GM19324 (cell line): ENCODE measurements around the gene CCSER2.
"Not testable (repeated sequence)": the region's sequence is repeated elsewhere in the genome, so short reads cannot be mapped to it uniquely, and the experiment has no call there.

Source experiments
- ATAC-seq: cut with Tn5 transposase; IDR thresholded peaks from one replicate; pipeline ENCODE4 v1.9.1; 2021; ENCODE audit warnings: mild to moderate bottlenecking, moderate library complexity; ENCODE audit not compliant: unreplicated experiment, low FRiP score

Gene CCSER2

DNA sequence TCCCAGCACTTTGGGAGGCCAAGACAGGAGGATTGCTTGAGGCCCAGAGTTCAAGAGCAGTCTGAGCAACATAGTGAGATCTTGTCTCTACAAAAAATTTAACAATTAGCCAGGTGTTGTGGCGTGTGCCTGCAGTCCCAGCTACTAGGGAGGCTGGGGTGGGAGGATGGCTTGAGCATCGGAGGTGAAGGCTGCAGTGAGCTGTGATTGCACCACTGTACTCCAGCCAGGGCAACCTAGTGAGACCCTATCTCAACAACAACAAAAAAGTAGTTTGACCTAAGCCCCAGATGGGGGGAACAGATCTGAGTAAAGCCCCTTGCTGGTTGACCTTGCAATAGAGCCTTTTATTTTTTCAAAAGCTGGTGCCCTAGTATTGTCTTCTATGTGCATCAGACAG lies 15.6 kb upstream of the CCSER2 start:
- ATAC-seq: no peak

GRCh38 chr10:84314275-84314674 lies 14.1 kb upstream of the CCSER2 start:
- no peak for ATAC-seq

DNA sequence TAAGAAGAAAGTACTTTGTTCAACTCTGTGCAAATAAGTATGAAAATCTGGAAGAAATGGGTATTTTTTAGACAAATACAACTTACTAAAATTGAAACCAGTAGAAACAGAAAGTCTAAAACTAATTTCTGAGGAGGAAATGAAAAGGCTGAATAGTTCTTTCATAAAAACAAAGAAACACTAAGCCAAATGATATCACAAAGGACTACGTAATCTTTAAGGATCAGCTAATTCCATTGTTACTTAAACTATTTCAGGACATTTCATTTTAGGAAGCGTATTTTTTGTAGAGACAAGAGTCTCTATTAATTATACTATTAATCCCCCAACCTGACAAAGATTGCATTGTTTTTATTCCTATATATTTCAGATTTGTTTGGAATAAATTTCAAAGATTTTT lies 11.2 kb upstream of the CCSER2 start:
- no peak for ATAC-seq

DNA sequence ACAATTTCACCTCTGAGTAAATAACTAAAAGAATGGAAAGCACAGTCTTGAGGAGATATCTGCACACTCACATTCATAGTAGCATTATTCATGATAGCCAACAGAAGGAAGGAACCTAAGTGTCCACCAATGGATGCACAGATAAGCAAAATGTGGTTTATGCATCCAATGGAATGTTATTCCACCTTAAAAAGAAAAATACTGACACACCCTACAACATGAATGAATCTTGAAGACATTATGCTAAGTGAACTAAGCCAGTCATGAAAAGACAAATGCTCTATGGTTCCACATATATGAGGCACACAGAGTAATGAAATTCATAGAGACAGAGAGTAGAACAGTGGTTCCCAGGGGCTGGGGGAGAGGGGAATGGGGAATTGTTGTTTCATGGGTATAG lies 6.5 kb upstream of the CCSER2 start:
- no peak for ATAC-seq

DNA sequence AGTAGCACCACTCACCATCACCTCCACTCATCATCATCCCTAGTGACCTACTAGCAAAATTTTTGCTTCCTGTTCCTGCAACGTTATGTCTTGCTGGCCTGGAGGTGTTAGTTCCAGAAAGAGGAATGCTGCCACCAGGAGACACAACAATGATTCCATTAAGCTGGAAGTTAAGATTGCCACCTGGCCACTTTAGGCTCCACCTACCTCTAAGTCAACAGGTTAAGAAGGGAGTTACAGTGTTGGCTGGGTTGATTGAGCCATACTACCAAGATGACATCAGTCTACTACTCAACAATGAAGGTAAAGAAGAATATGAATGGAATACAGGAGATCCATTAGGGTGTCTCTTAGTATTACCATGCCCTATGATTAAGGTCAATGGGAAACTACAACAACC lies 4.8 kb upstream of the CCSER2 start:
- ATAC-seq: not testable (repeated sequence)

DNA sequence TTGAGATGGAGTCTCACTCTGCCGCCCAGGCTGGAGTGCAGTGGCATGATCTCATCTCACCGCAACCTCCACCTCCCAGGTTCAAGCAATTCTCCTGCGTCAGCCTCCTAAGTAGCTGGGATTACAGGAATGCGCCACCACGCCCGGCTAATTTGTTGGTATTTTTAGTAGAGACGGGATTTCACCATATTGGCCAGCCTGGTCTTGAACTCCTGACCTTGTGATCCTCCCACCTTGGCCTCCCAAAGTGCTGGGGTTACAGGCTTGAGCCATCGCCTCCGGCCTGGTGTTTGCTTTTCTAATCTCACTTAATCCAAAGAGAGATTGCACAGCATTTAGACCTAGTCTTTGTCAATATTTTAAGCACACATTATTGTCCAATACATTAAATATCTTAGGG lies 1.4 kb upstream of the CCSER2 start:
- not testable (repeated sequence) for ATAC-seq

GRCh38 chr10:84329196-84329611 lies 815 bp downstream of the CCSER2 start:
- ATAC-seq: no peak

DNA sequence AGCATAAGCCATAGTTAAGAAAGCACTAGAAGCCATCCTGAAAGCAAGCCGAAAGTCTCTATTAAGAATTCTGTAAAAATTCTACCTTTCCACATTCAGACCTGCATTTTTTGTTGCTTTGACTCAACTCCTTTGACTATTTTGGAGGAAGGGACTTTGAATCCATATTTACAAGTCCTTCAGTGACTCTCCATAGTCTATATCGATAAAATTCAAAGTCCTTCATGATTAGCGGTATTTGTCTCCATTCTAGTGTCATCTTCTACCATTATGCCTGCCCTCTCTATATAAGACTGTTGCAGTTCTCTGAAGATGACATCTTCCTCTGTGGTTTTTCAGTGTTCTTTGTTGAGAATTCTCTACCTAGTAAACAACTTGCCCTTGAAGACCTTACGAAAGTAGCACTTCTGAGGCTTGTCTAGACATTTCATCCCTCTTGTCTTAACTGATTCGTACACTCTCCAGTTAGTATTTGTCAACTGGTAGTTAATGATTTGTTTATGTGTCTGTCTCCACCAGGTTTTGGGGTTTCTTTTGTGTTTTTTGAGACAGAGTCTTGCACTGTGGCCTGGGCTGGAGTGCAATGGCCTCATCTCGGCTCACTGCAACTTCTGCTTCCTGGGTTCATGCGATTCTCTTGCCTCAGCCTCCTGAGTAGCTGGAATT lies 1.7 kb downstream of the CCSER2 start:
- peak; percentile 74 for ATAC-seq

GRCh38 chr10:84331091-84331490 lies 2.7 kb downstream of the CCSER2 start:
- ATAC-seq: no peak

DNA sequence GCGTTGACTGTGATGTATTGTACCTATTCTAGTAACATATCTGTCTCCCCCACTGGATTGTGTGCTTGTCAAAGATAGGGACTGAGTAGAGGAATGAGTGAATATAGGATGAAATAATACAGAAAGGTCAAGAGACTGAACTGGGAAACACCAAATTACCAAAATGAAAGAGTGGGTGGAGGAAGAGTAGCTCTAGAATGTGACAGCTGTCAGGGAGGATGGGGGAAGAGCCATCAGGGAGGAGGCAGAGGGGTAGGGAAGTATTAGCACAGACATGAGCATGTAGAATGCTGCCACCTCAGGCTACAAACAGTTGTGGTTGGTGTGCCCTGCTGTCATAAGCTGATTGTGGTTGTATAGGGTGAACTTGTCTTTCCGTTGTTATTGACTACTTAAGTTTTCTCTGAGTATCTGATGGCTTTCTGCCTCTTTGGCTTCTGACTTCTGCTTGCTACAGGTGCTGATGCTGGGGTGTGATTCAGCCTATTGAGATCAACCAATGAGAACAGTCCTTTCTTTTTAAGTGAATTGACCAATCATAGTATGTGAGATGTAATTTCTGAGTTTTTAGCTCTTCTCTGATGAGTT lies 5.6 kb downstream of the CCSER2 start:
- ATAC-seq: no peak

DNA sequence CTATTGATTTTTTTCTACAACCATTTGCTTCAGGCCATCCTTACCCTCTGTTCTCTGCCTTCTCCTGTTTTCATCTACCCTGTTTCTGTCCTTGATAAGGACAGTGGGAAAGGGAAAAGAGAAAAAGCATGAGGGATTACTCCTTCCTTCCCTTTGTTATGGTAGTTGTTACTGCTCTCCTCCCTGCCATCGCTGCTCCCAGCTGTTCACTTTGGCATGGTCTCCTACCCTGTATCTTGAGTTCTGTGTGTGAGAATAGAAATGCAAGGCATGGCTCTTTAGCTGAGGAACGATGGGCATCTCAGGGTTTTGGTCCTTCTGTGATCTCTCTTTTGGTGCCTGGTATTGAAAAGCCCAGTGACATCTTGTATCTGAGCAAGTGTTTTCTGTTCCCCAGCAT lies 6.4 kb downstream of the CCSER2 start:
- no peak for ATAC-seq

GRCh38 chr10:84335516-84335915 lies 7.1 kb downstream of the CCSER2 start:
- no peak for ATAC-seq

GRCh38 chr10:84336406-84337090 lies 8.2 kb downstream of the CCSER2 start:
- no peak for ATAC-seq

GRCh38 chr10:84337199-84337598 lies 8.8 kb downstream of the CCSER2 start:
- no peak for ATAC-seq

DNA sequence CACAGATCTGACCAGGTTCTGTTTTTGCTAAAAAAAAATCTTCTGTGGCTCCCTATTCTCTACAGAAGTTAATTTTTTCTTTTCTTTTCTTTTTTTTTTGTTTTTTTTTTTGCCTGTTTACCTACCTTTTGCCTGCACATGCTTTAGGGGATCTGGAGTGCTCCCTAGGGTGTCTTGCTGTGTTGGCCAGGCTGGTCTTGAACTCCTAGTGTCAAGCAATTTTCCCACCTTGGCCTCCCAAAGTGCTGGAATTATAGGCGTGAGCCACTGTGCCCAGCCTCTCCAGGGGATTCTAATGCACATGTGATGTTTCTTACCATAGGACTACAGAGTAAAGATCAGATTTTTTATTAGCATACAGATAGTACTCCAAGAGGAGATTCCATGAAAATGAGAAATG lies 10.6 kb downstream of the CCSER2 start:
- ATAC-seq: no peak

GRCh38 chr10:84340187-84340586 lies 11.8 kb downstream of the CCSER2 start:
- ATAC-seq: no peak

DNA sequence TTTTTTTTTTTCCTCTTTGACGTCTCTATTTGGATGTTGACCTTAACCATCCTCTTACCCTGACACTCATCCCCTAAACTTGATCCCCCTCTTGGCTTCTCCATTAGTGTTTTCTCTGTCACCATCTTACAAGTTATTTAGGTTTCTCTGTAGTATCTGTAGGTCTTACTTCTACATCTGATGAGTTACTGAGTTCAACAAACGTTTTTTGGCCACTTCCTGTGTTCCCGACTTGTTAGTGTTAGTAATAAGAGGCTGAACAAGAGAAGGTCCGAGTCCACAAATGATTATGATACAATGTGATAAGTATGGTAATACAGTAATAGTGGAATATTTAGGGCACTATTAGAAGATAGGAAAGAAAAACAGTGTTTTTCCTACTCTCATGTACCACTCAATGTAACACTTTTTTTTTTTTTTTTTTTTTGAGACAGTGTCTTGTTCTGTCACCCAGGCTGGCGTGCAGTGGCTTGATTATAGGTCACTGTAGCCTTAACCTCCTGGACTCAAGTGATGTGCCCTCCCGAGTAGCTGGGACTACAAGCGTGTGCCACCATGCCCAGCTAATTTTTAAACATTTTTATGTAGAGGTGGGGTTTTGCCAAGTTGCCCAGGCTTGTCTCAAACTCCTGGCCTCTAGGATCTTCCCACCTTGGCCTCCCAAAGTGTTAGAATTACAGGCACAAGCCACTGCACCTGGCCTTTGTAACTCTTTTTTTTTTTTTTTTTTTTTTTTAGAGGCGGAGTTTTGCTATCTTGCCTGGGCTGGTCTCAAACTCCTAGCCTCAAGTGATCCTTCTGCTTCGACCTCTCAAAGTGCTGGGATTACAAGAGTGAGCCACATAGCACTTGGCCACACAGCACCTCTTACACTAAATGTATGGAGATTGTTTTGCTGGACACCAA lies 12.5 kb downstream of the CCSER2 start:
- no peak for ATAC-seq

DNA sequence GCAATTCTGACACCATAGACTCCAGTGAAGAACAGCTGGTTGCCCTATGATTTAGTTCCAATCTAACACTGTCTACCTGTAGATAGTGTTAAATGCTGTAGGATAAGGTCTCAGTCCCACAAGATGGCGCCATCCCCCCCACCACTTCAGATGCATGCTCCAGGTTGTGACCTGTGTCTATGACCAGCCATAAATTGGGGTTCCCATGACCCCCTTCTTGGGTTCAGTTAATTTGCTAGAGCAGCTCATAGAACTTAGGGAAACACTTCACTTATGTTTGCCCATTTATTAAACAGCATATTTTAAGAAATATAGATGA lies 13.1 kb downstream of the CCSER2 start:
- ATAC-seq: no peak

DNA sequence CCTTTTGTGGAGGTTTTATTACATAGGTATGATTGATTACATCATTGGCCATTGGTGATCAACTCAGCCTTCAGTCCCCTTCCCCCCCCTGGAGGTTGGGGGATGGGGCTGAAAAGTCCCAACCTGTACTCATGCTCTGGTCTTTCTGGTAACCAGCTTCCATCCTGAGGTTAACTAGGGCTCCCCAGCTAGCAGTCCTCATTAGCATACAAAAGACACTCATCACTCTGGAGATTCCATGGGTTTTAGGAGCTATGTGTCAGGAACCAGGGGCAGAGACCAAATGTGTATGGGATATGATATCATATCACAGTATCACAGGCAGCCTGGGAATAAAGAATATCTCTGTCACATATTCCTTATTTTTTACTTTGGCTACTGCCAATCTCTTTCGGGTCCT lies 13.6 kb downstream of the CCSER2 start:
- no peak for ATAC-seq

DNA sequence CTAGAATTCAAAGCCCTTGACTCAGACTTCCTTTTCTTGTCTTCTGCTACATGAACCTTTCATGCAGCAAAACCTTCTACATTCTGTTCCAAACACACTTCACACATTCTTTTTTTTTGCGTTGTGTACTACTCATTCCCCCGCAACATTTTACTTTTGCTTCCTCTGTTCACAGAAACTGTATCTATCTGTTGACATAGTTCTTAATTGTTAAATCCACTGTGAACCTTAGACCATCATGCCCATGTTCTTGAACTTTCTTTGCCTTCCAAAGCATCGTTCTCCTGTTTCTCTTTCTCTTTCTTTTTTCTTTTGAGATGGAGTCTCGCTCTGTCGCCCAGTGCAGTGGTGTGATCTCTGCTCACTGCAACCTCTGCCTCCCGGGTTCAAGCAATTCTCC lies 14.2 kb downstream of the CCSER2 start:
- no peak for ATAC-seq

DNA sequence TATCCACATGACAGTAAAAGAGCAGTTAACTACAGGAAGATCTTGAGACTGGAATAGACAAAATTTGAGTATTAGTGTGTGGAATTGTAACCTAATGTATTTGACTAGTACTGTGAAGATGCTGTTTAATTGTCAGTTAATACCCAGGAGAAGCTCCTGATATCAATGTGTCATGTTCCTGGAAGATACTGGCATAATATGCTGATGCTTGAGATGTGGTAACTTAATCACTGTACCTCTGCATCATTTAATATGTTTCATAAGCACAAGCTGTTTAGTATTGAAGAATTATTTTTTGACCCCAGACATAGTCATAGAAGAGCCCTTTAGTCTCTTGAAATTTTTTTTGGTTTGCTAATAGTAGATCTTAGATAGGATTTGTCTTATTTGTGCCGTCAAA lies 15.4 kb downstream of the CCSER2 start:
- ATAC-seq: no peak
